GM19193 (cell line): ENCODE data around the gene TRPM2.

Experiments
- POLR2A ChIP-seq: IDR thresholded peaks from 4 replicates; pipeline ENCODE4 v1.6.1; 2011; ENCODE audit not compliant: insufficient read depth, insufficient read length; ENCODE audit errors: extremely low read depth

TRPM2 gene

GRCh38 chr21:44371596-44371995, 18.2 kb downstream of the TRPM2 start:
- no peak for TF ChIP-seq POLR2A

- TF ChIP-seq POLR2A, result no peak
Measured at GRCh38 chr21:44372616-44373015, 19.2 kb downstream of the TRPM2 start.

GRCh38 chr21:44374601-44375280, 21.3 kb downstream of the TRPM2 start:
- no peak for TF ChIP-seq POLR2A

GRCh38 chr21:44375281-44375651, 21.8 kb downstream of the TRPM2 start:
- TF ChIP-seq POLR2A, result no peak

GRCh38 chr21:44375761-44376241, 22.4 kb downstream of the TRPM2 start:
- no peak for TF ChIP-seq POLR2A

GRCh38 chr21:44376606-44377005, 23.2 kb downstream of the TRPM2 start:
- TF ChIP-seq POLR2A, result no peak

- TF ChIP-seq POLR2A, result no peak
Measured at GRCh38 chr21:44377201-44377921, 23.9 kb downstream of the TRPM2 start.

GRCh38 chr21:44377922-44378645, 24.7 kb downstream of the TRPM2 start:
- no peak for TF ChIP-seq POLR2A

GRCh38 chr21:44378646-44379514, 25.5 kb downstream of the TRPM2 start:
- no peak for TF ChIP-seq POLR2A

- no peak for TF ChIP-seq POLR2A
Measured at GRCh38 chr21:44379515-44379848, 26.1 kb downstream of the TRPM2 start.

- TF ChIP-seq POLR2A, result no peak
Measured at GRCh38 chr21:44379991-44380865, 26.8 kb downstream of the TRPM2 start.

GRCh38 chr21:44380876-44381275, 27.5 kb downstream of the TRPM2 start:
- TF ChIP-seq POLR2A, result no peak

- TF ChIP-seq POLR2A, result no peak
Measured at GRCh38 chr21:44381874-44382273, 28.5 kb downstream of the TRPM2 start.

- no peak for TF ChIP-seq POLR2A
Measured at GRCh38 chr21:44382536-44382935, 29.1 kb downstream of the TRPM2 start.
